Islet precursor cell (in vitro differentiated cells): ENCODE measurements around the gene EIF3J.
"Not testable (repeated sequence)": the region's sequence is repeated elsewhere in the genome, so short reads cannot be mapped to it uniquely, and the experiment has no call there.

Experiments
- DNase-seq: peaks from one replicate; pipeline ENCODE4 v3.0.0-alpha.2; 2018

EIF3J gene, protein sequence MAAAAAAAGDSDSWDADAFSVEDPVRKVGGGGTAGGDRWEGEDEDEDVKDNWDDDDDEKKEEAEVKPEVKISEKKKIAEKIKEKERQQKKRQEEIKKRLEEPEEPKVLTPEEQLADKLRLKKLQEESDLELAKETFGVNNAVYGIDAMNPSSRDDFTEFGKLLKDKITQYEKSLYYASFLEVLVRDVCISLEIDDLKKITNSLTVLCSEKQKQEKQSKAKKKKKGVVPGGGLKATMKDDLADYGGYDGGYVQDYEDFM

DNA sequence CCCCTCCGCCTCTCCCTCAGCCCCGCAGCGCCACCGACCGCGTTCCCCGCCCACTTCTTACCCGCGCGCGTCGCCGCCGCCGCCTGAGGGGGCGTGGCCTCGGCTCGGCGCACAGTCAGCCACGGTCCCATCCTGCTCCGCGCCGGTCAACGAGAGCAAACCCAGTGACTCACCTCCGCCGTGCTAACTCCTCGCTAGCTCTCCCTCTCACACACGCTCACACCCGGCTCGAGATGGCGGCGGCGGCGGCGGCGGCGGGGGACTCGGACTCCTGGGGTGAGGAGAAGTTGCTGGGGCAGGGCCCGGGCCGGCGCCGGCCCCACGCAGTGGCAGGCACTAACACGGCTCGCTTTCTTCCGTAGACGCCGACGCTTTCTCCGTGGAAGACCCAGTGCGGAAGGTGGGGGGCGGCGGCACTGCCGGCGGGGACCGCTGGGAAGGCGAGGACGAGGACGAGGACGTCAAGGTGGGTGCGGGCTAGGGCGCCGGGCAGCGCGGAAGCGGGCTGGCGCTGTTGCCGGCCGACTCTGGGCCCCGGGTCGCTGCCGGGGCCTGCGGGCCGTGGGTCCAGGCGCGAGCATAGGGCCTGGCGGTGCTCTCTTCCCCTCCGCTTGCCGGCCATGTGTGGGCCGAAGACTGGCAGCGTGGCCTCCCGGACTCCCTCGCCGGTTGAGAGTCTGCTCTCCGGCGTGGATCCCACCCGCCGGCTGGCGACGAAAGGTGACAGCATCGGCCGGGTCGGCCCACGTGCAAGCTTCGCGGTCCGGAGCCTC is at the start of gene EIF3J:
Gene EIF3J (plus strand): TSS at position 186 of the 773 bp plus-strand sequence. CDS start 48 bp downstream, at position 234.
- peak; percentile 74 for DNase-seq

DNA sequence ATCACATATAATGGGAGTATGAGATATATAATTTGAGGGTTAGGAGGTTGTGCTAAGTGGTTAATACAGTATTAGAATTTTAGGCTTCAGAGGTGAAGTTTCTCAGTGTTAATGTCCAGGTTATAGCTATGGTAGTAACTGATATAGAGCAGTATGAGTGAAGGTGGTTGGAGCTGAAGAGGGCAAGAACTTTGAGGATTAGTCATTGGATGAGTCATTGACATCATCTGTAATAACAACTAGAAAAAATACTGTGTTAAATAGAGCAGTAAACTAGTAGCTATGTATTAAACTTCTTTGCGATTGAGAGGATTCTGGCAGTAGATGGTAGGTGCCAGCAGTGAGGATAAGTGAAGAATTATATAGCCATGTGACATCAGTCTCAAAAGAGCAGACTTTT is 47.5 kb upstream of the EIF3J start:
- no peak for DNase-seq

DNA sequence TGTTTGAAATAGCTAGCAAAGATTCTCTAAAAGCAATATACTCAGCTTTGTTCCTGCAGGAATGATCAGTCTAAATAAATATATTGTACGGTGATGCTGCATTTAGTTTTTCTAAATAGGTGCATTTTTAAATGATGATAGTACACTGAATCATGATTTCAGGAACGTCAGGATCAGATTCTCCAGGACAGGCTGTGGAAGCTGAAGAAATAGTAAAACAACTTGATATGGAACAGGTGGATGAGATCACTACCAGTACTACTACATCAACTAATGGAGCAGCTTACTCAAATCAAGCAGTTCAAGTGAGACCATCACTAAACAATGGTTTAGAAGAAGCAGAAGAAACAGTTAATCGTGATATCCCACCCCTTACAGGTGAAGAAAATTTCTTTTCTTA is 46.3 kb upstream of the EIF3J start:
- no peak for DNase-seq

DNA sequence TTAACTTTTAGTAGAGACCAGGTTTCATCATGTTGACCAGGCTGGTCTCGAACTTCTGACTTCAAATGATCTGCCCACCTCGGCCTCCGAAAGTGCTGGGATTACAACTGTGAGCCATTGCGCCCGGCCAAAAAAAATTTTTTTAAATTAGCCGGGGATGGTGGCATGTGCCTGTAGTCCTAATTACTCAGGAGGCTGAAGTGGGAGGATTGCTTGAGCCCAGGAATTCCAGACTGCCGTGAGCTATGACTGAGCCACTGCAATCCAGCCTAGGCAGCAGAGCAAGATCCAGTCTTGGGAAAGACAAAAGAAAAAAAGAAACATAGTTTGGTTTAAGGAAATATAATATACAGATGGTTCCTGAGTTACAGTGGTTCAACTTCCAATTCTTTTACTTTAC is 44.9 kb upstream of the EIF3J start:
- DNase-seq = peak; percentile 63

DNA sequence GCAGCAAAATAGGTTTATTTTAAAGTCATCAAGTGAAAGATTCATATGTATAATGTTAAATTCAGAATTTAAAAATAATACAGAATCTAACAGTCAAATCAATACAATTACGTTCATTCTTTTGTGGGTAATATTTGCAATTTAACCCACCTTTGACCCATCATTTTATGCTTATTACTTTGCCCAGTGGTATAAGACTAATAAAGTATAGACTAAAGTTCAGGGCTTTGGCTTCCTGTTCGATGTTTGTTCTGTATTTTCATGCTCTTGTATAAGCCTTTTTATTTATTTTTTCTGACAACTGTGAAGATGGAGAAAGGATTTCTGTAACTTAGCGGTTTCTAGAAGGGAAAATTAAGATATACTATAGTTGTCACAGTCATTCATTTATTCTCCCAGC is 44.3 kb upstream of the EIF3J start:
- no peak for DNase-seq

DNA sequence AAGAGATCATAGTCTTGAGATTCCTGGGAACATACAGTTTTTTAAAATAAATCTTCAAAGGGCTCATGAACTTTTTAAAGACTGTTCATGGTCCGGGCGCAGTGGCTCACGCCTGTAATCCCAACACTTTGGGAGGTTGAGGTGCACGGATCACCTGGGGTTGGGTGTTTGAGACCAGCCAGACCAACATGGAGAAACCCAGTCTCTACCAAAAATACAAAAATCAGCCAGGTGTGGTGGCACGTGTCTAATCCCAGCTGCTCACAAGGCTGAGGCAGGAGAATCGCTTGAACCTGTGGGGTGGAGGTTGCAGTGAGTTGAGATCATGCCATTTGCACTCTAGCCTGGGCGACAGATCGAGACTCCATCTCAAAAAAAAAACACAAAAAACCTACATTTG is 41.4 kb upstream of the EIF3J start:
- no peak for DNase-seq

DNA sequence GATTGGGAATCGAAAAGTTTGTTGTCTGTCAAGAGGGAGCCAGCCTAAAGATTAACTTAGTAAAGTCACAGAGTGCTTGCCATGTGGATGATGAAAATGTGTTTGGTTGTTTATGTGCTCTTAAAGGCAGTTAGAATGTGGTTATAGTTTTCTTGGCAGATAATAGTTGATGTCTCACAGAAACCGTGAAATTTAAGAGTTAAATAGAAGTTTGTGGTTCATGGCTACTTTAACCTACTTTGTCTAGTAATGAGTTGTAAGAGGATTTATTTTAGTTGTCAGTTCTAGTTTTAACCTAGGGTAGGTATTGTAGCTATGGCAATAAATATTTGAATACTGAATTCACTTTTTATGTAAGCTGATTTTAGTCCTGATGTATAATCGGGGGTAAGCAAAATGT is 36.4 kb upstream of the EIF3J start:
- DNase-seq = no peak

DNA sequence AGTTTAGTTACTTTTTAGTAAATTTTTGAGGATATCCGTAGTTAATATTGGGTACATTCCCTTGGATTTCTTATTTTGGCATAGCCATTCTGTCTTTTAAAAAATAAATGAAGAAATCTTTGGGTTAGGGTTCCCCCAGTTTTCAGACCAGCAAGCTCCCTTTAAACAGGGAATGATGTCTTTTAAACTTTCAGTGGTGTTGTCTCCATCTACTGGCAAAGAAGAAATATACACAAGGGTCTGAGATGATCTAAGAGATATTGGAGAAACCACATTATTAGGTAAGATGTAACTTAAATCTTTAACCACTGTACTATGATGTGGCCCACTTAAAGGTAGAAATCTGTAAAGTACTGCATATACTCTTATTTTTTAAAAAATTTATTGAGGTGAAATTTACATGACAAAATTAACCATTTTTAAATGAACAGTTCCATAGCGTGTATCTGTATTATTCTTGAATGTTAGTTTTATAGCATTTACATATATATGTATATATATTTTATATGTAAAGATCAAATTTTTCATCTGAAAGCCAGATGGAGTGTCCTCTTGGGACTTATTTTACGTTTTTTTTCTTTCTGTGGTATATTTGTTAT is 35.1 kb upstream of the EIF3J start:
- no peak for DNase-seq

DNA sequence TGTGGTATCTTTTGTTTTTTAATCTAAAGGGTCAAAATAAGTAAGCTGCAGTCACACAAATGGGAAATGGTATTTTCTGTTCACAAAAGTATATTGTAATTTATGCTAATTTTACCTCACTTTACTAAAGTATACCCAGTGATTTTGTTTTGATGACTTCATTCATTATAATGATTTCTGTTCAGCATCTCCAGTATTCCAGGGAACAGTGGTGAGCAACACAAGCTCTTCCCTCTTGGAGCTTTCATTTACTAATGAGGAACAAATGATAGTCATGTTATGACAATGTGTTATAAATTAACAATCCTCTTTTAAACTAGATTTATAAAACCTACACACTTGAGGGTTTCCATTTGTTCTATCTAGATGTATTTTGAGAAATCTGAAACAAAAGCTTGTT is 20.5 kb upstream of the EIF3J start:
- no peak for DNase-seq

DNA sequence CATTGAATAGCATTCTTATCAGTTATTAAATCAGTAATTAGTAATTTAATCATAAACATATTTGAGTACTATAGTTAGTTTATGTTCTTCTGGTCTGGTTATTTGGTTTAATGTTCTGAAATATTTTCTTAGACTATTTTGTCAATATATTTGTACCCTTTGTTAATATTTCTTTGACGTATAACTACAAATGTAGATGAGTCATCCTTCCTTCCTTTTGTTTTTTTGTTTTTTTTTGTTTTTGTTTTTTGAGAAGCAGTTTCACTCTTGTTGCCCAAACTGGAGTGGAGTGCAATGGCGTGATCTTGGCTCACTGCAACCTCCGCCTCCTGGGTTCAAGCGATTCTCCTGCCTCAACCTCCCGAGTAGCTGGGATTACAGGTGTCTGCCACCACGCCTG is 17.4 kb upstream of the EIF3J start:
- DNase-seq = no peak

DNA sequence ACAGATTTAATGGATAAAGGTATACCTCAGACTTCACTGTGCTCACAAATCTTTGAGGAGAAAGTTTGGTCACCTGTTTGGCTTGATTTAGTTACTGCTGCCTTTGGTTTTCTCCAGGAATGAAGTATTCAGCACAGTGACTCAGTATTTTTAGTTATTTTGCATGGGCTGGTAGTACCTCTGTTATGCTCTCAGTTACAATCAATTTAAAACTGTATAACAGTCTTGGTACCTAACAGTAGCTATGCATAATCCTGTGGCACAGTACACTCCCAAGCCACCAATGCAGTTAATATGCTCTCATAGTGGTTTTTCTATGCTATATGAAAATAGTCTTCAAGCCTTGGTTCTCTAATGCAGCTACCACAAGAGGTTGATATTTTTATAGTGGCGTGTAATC is 11.9 kb upstream of the EIF3J start:
- no peak for DNase-seq

DNA sequence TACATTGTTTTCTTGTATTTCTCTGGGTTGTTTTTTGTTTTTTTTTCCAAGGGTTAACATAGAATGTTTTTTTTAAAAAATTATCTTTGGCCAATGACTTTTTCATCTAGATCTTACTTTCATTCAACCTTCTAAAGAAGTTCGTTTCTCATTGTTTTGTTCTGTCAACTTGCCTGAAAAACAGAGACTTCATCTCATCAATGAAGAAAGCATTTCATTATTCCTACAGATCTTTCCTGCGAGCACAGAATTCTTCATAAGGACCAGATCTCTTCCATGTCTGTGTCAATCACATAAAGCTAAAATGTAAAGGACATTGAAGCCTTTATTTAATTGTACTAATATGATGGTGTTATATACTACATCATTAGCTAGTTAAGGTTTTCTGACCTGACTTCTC is 9.7 kb upstream of the EIF3J start:
- DNase-seq = no peak

DNA sequence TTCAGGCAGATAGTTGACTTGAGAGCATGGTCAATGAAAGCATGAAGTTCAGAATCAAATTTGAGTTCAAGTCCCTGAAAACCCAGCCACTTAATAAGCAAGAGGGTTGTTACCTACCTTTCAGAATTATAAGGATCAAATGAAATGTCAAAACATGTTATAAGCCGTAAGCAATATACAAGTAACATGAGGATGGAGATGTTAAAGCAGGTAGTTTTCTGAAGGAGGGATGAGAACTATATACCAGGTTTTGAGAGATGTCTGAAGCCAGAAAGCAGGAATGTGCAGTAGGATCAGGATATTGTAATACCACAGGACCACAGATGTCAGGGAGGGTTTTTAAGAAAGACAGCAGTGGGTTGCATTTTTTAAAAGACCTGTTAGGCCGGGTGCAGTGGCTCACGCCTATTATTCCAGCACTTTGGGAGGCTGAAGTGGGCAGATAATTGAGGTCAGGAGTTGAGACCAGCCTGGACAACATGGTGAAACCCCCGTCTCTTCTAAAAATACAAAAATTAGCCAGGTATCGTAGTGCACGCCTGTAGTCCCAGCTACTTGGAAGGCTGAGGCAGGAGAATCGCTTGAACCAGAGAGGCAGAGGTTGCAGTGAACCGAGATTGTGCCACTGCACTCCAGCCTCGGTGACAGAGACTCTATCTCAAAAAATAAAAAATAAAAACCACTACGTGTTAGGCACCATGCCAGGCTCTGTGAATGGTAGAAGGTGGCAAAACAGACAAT is 6.9 kb upstream of the EIF3J start:
- DNase-seq = no peak

DNA sequence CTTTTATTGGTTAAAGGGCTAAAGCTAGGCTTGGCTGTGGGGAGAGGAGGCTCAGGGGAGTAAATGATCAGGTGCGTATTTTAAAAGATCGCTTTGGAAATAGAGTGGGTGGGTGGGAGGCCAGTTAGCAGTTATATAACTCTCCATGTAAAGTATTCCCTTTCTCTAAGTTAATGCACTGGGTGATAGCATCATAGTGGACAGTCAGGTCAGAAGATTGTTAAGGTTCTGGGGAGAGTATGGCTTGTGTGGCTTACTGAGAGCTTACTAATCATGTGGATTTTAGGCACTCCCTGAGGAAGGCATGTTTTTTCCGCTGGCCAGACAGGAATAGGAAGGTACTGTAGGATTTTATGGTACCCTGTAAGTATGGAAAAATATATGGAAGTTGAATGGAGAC is 6.3 kb upstream of the EIF3J start:
- DNase-seq = no peak

DNA sequence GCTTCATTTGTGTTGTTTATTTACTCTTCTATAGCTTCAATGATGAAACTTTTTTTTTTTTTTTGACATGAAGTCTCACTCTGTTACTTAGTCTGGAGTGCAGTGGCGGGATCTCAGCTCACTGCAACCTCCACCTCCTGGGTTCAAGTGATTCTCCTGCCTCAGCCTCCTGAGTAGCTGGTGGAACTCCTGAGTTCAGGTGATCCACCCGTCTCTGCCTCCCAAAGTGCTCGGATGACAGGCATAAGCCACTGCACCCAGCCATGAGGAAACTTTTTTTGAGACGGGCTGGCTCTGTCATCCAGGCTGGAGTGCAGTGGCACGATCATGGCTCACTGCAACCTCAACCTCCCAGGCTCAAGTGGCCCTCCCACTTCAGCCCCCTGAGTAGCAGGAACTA is 4.7 kb upstream of the EIF3J start:
- not testable (repeated sequence) for DNase-seq

DNA sequence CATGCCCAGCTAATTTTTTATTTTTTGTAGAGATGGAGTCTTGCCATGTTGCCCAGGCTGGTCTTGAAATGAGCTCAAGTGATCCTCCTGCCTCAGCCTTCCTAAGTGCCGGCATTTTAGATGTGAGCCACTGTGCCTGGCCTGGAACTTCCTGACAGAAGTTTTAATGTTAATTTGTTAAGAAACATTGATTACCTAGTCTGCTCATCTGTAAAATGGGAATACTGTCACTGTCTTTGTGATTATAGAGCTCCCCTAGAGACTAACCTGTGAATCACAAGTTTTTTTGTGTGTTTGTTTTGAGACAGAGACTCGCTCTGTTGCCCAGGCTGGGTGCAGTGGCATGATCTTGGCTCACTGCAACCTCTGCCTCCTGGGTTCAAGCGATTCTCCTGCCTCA is 4.3 kb upstream of the EIF3J start:
- DNase-seq = no peak

DNA sequence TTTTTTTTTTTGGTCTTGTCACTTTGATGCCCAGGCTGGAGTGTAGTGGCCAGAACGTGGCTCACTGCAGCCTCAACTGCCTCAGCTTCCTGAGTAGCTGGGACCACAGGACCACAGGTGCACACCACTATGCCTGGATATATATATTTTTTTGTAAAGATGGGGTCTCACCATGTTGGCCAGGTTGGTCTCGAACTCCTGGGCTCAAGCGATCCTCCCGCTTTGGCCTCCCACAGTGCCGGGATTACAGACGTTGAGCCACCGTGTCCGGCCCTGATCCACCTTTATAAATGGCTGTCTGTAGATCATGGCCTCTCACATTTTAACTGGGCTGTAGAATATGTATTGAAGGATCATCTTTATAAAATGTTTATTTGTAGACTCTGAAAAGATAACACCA is 1.9 kb upstream of the EIF3J start:
- no peak for DNase-seq

DNA sequence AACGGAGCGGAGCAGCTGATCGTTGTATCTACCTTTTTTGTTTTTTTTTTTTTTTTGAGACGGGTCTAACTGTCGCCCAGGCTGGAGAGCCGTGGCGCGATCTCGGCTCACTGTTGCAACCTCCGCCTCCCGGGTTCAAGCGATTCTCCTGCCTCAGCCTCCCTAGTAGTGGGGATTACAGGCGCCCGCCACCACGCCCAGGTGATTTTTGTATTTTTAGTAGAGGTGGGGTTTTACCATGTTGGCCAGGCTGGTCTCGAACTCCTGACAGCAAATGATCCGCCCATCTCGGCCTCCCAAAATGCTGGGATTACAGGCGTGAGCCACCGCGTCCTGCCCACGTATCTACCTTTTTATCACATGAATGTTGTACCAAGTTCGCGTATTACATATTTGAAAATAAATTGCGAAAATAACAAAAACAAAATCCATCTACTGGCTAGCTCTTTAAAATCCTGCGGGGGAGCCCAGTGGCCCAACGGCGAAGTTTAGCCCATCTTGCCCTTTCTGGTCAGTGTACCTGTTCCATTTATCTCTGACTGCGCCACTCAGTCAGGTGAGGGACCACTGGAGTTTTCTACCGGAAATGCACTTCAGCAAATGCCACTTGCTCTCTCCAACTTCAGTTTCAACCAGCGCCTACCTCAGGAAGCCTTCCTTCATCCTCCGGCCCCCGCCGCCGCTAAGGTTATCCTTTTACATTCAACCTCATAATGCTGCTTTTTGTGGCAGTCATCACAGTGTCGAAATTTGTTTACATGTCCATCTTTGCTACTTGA is 1.2 kb upstream of the EIF3J start:
- peak; percentile 66 for DNase-seq

DNA sequence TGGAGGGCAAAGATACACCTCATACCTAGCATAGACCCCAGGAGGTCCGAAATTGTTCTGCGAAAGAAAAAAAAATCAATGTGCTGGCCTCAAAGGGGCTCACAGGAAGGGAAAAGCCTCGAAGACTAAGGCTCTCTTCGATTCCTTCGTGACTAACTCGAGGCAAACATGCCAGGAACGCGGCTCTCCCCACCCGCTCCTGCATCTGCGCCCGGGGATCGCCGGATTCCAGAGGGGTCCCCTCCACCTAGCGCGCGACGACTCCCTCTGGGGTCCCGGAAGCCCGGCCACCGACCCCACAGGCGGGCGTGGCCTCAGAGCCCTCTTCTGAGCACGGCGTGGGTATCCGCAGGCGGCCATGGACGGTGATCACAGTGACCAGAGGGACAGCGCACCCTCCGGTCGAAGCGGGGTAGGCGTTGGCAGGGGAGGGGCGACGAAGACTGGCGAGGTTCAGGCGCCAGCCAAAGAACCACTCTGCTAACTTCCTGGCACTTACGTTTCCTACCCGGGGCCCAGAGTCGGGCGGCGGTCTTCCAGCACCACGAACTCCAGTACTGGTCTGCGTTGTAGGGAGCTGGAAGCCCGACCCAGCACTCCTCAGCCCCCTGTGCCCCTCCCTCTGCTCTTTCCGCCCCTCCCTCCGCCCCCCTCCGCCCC is 515 bp upstream of the EIF3J start:
- peak; percentile 98 for DNase-seq

DNA sequence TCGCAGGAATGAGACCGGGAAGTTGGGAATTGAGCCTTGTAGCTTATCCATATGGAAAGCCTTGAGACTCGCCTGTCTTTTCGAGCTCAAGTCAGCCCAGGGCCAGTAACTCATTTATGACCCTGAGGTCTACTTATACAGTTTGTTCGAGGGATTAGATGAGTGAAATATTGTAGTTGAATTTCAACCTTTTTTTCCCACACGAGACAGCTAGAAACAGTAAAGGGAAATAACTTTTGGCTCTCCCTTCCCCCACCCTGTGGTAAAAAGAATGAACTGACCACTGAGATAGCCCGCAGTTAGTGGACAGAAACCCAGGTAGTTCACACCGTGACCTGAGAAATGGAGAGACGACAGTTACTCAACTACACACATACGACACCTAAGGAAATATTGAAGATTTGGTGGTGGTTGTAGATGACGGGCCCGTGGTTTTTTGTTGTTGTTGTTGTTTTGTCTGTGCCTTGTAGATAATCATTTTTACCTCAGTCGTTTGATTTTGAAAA is 841 bp downstream of the EIF3J start:
- peak; percentile 54 for DNase-seq

DNA sequence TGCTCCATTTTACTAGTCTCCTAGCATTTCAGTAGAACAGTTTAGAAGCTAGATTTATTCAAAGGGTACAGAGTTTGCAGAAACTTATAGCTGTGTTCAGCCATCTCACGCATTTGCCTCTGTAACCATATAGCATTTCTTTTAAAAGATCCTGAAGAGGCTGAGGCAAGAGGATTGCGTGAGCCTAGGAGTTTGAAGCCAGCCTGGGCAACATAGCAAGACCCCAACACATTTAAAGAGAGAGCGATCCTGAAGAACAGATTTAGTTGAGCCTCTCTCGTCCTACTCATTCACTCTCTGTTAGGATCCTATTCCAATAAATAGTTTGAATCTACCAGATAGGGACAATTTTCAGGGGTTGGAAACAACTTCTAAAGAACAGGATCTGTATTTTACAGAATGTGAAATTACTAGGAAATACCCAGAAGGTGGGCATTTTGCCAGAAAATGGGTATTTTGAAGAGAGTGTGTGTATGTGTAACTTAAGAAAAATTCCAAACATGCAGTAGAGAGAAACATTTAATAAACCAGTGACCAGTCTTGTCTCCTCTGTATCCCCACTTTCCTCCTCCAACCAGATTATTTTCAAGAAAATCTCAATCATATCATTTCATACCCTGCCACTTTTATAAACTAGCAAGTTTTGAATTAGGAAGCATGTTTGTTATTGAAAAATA is 4.5 kb downstream of the EIF3J start:
- no peak for DNase-seq
